Measurements from ENCODE around the gene ORC1. TPM values are rescaled to one million over a fixed set of nuclear protein-coding genes. Genes with fewer than 3 reads are reported as not detected.
A peak's percentile ranks its signal among the peaks of the same experiment; 100 is the strongest.

The ORC1 gene
- total RNA-seq, 1 experiment from 2014 or later = 25.6 TPM

- TF ChIP-seq REST (IDR thresholded peaks at IDR 0.05; ENCODE audit: low read depth) (no peak), POLR2AphosphoS5 (IDR thresholded peaks at IDR 0.05; ENCODE audit: low read depth, low read length) (peak; percentile 96), YY1 (IDR thresholded peaks at IDR 0.05; ENCODE audit: extremely low read depth, insufficient replicate concordance, low read depth, low read length) (peak; percentile 96)
Measured at GRCh38 chr1:52404116-52404974, at the start of gene ORC1, which contains the start of gene PRPF38A (continued).

GRCh38 chr1:52444463-52444862, 40.2 kb upstream of the ORC1 start:
- ChIA-PET CTCF (no interaction called here), RAD21 (ENCODE audit: low non-redundant PET in 1 of 2, low total read pairs in 2 of 2, uncharacterized antibody in 2 of 2, unreplicated experiment in 2 of 2) (no interaction called here), POLR2A (no interaction called here)
- Histone ChIP-seq H3K9me2 (ENCODE audit: insufficient read depth) (no peaks in the 10 kb centered on the region), H3K4me1 (ENCODE audit: control insufficient read depth in 1 of 2, insufficient read depth in 2 of 2, low read length in 2 of 2) (no peaks in the 10 kb centered on the region), H3K36me3 (ENCODE audit: control insufficient read depth in 1 of 2, insufficient read depth in 2 of 2, low read length in 2 of 2) (peaks cover 0 to 17% of the 10 kb centered on the region in 2 experiments; a peak in 2 of 4 replicates), H3K27me3 (ENCODE audit: insufficient read depth, low read length) (no peaks in the 10 kb centered on the region), H3K4me3 (replicated peaks in 1 of 2; ENCODE audit: low read depth in 1 of 2, low read length in 2 of 2) (no peak overlapping the region), H2AFZ (ENCODE audit: low read depth, low read length, poor library complexity, severe bottlenecking) (no peak overlapping the region), H3K4me2 (ENCODE audit: low read length) (no peak overlapping the region), H3K9me3 (ENCODE audit: control insufficient read depth in 1 of 2, insufficient read depth in 1 of 2, low read depth in 1 of 2, low read length in 2 of 2) (no peaks in the 10 kb centered on the region), H3K27ac (ENCODE audit: low read depth, low read length) (no peak overlapping the region), H3K9ac (ENCODE audit: low read length) (no peak overlapping the region), H3K79me2 (ENCODE audit: insufficient read depth, low read length) (no peaks in the 10 kb centered on the region), H4K20me1 (ENCODE audit: insufficient read depth) (no peaks in the 10 kb centered on the region)
- no TSS peak for BruUV-seq (replicated peaks)
- intact Hi-C loops (cut with micrococcal nuclease) = no loop called here
- ATAC-seq (no peak), DNase-seq (ENCODE audit: low read depth, low spot score) (no peak)
- TF ChIP-seq CTCF (IDR thresholded peaks at IDR 0.05 in 2 of 3, conservative IDR thresholded peaks at IDR 0.05 in 1 of 3; ENCODE audit: borderline replicate concordance in 1 of 3, insufficient read depth in 1 of 3, low read depth in 2 of 3, low read length in 2 of 3) (no peak), ZNF274 (IDR thresholded peaks at IDR 0.05; ENCODE audit: low read depth, low read length) (no peak), TCF7L2 (IDR thresholded peaks at IDR 0.05; ENCODE audit: borderline replicate concordance, extremely low read depth, insufficient read depth, insufficient read length) (no peak), EZH2 (IDR thresholded peaks at IDR 0.05) (no peak), ZFX (IDR thresholded peaks at IDR 0.05) (no peak), POLR2A (IDR thresholded peaks at IDR 0.05; ENCODE audit: borderline replicate concordance, extremely low read depth, insufficient read depth, insufficient read length) (no peak), ZBTB33 (IDR thresholded peaks at IDR 0.05; ENCODE audit: extremely low read depth, insufficient replicate concordance, low read length) (no peak), ELF1 (IDR thresholded peaks at IDR 0.05; ENCODE audit: borderline replicate concordance, low read depth) (no peak)

Measured in HCT116 (cell line).